A673 (cell line): ENCODE measurements around the gene YIPF3.

Source experiments
- CTCF ChIP-seq: fragments of 300-800, 200-600 bp; sonication (generic); conservative IDR thresholded peaks from 2 replicates; pipeline ENCODE4 v1.5.1; 2017; ENCODE audit warnings: low read depth, mild to moderate bottlenecking, antibody characterized with exemption, low read length, moderate library complexity, mixed read lengths
- EZH2 ChIP-seq: fragments of 200-600 bp; sonication (generic); IDR thresholded peaks from 2 replicates; pipeline ENCODE4 v1.6.1; 2017; ENCODE audit warnings: borderline replicate concordance, low read depth, mild to moderate bottlenecking, mixed read lengths, antibody characterized with exemption, low read length; ENCODE audit not compliant: poor library complexity, severe bottlenecking

GRCh38 chr6:43477235-43478007, 39.3 kb downstream of the YIPF3 start, which contains the start of gene TJAP1:
- TF ChIP-seq CTCF, result no peak
- no peak for TF ChIP-seq EZH2
